PC-3 (cell line): ENCODE data around the gene CAMK1D. TPM values are rescaled to one million over a fixed set of nuclear protein-coding genes. Genes with fewer than 3 reads are reported as not detected.

Source experiments
- ATAC-seq: fragments of 200-7000 bp; cut with Tn5 transposase; 2 replicates; pipeline ENCODE4 v1.9.1; 2020; ENCODE audit warnings: mild to moderate bottlenecking, moderate library complexity
- BruUV-seq: library from RNA; stranded (reverse); fragments of 400-500 nt; replicated peaks from 2 replicates; lab custom pipeline; 2021; lab: Mats Ljungman, UMichigan
- CTCF ChIA-PET: fragments of 300-600 bp; sonication (Branson Sonifier 250); formaldehyde crosslinking; loops from one replicate; lab custom pipeline; 2022; ENCODE audit warnings: antibody characterized with exemption; lab: Charles Lee
- POLR2A ChIA-PET: fragments of 300-600 bp; sonication (Branson Sonifier 250); formaldehyde crosslinking; loops from one replicate; lab custom pipeline; 2022; ENCODE audit warnings: antibody characterized with exemption; ENCODE audit not compliant: unreplicated experiment; lab: Charles Lee
- DNase-seq: peaks from one replicate; pipeline ENCODE4 v3.0.0-alpha.2; 2015
- H2AFZ ChIP-seq: fragments of 300-600 bp; sonication (generic); 2 replicates; pipeline ENCODE4 v1.6.0; 2016; ENCODE audit warnings: antibody characterized with exemption, low read length
- H3F3A ChIP-seq: fragments of 300-600 bp; sonication (generic); one replicate; pipeline ENCODE4 v1.6.0; 2017; ENCODE audit warnings: antibody characterized with exemption, low read length, control low read depth, mild to moderate bottlenecking; ENCODE audit not compliant: unreplicated experiment
- H3K27ac ChIP-seq: fragments of 300-600 bp; sonication (generic); 2 replicates; pipeline ENCODE4 v1.5.1; 2016; ENCODE audit warnings: mild to moderate bottlenecking, low read length
- H3K27me3 ChIP-seq: fragments of 300-600 bp; sonication (generic); 2 replicates; pipeline ENCODE4 v1.6.1; 2016; ENCODE audit warnings: low read length, mixed read lengths
- H3K36me3 ChIP-seq: fragments of 300-600 bp; sonication (generic); 2 replicates; pipeline ENCODE4 v1.6.1; 2016; ENCODE audit warnings: low read depth, mixed run types, low read length, mixed read lengths
- H3K4me1 ChIP-seq: fragments of 300-600 bp; sonication (generic); 2 replicates; pipeline ENCODE4 v1.5.1; 2016; ENCODE audit warnings: low read length; ENCODE audit not compliant: insufficient read depth
- H3K4me2 ChIP-seq: fragments of 300-600 bp; sonication (generic); 2 replicates; pipeline ENCODE4 v1.6.0; 2016; ENCODE audit warnings: low read length
- H3K4me3 ChIP-seq: fragments of 300-600 bp; sonication (generic); 2 replicates; pipeline ENCODE4 v1.5.1; 2016; ENCODE audit warnings: mild to moderate bottlenecking, low read length, mixed read lengths
- H3K79me2 ChIP-seq: fragments of 300-600 bp; sonication (generic); 2 replicates; pipeline ENCODE4 v1.6.1; 2017; ENCODE audit warnings: low read length, mixed read lengths
- H3K9ac ChIP-seq: fragments of 300-600 bp; sonication (generic); 2 replicates; pipeline ENCODE4 v1.6.0; 2016; ENCODE audit warnings: mild to moderate bottlenecking, low read length
- H3K9me2 ChIP-seq: fragments of 300-600 bp; sonication (generic); replicated peaks from 2 replicates; pipeline ENCODE4 v1.6.1; 2016; ENCODE audit warnings: mixed run types, low read length, mixed read lengths
- H3K9me3 ChIP-seq: fragments of 300-600 bp; sonication (generic); 2 replicates; pipeline ENCODE4 v1.6.1; 2016; ENCODE audit warnings: low read length, mixed read lengths
- H4K20me1 ChIP-seq: fragments of 300-600 bp; sonication (generic); 2 replicates; pipeline ENCODE4 v1.6.1; 2016; ENCODE audit warnings: low read length, mixed read lengths
- CTCF ChIP-seq: fragments of 300-600 bp; sonication (generic); conservative IDR thresholded peaks from 2 replicates; pipeline ENCODE4 v1.5.1; 2017; ENCODE audit warnings: antibody characterized with exemption, low read depth, mild to moderate bottlenecking, low read length
- EZH2 ChIP-seq: fragments of 300-600 bp; sonication (generic); IDR thresholded peaks from one replicate; pipeline ENCODE4 v1.6.1; 2017; ENCODE audit warnings: antibody characterized with exemption, mild to moderate bottlenecking, low read length; ENCODE audit not compliant: unreplicated experiment
- EZH2phosphoT487 ChIP-seq: fragments of 300-600 bp; sonication (generic); IDR thresholded peaks from 2 replicates; pipeline ENCODE4 v1.6.1; 2018; ENCODE audit warnings: mild to moderate bottlenecking, antibody characterized with exemption, low read length, borderline replicate concordance
- intact Hi-C: fragments of 100-400 bp; cut with micrococcal nuclease; formaldehyde crosslinking; loops from 2 replicates; pipeline ENCODE4 v1.9.0; 2023
- total RNA-seq: library from RNA; depleted of rRNA; stranded (reverse); fragments of >200 nt; gene quantifications from 2 replicates; pipeline ENCODE4 v1.2.3, GENCODE V29; 2014

CAMK1D gene
- total RNA-seq, 1 experiment from 2014 or later = 1.3 TPM

- Histone ChIP-seq H3K27ac (no peak overlapping the region), H2AFZ (no peak overlapping the region), H3K9me2 (no peaks in the 10 kb centered on the region), H3K79me2 (no peaks in the 10 kb centered on the region), H4K20me1 (no peaks in the 10 kb centered on the region), H3F3A (no peaks in the 10 kb centered on the region), H3K9me3 (no peaks in the 10 kb centered on the region), H3K36me3 (no peaks in the 10 kb centered on the region), H3K9ac (no peak overlapping the region), H3K27me3 (no peaks in the 10 kb centered on the region), H3K4me3 (no peak overlapping the region), H3K4me1 (no peaks in the 10 kb centered on the region), H3K4me2 (no peak overlapping the region)
- intact Hi-C loops = no loop called here
- ChIA-PET CTCF (no interaction called here), POLR2A (no interaction called here)
- no peak for DNase-seq
- TF ChIP-seq CTCF = no peak
- no peak for TF ChIP-seq EZH2
- TF ChIP-seq EZH2phosphoT487 = no peak
- no TSS peak for BruUV-seq
- no peak for ATAC-seq
Observed at GRCh38 chr10:12521423-12521822, 172.1 kb downstream of the CAMK1D start.

GRCh38 chr10:12526311-12526710 is 177.0 kb downstream of the CAMK1D start:
- Histone ChIP-seq H3K9me2 (no peaks in the 10 kb centered on the region), H3K4me2 (no peak overlapping the region), H3K9me3 (no peaks in the 10 kb centered on the region), H3K27ac (no peak overlapping the region), H3K36me3 (no peaks in the 10 kb centered on the region), H4K20me1 (no peaks in the 10 kb centered on the region), H2AFZ (no peak overlapping the region), H3K4me1 (no peaks in the 10 kb centered on the region), H3K4me3 (no peak overlapping the region), H3F3A (no peaks in the 10 kb centered on the region), H3K27me3 (no peaks in the 10 kb centered on the region), H3K79me2 (no peaks in the 10 kb centered on the region), H3K9ac (no peak overlapping the region)
- ChIA-PET POLR2A (no interaction called here), CTCF (no interaction called here)
- no peak for DNase-seq
- no peak for ATAC-seq
- TF ChIP-seq CTCF (no peak), EZH2 (no peak), EZH2phosphoT487 (no peak)
- BruUV-seq = no TSS peak
- intact Hi-C loops = no loop called here

- ChIA-PET CTCF (no interaction called here), POLR2A (no interaction called here)
- Histone ChIP-seq H3K79me2 (no peaks in the 10 kb centered on the region), H3K27ac (no peak overlapping the region), H3K4me1 (peaks cover 6% of the 10 kb centered on the region), H3K27me3 (no peaks in the 10 kb centered on the region), H3K9me3 (no peaks in the 10 kb centered on the region), H3F3A (no peaks in the 10 kb centered on the region), H3K4me2 (no peak overlapping the region), H3K9ac (no peak overlapping the region), H3K36me3 (no peaks in the 10 kb centered on the region), H3K4me3 (no peak overlapping the region), H3K9me2 (no peaks in the 10 kb centered on the region), H4K20me1 (no peaks in the 10 kb centered on the region), H2AFZ (no peak overlapping the region)
- intact Hi-C loops = no loop called here
- BruUV-seq = no TSS peak
- no peak for TF ChIP-seq EZH2
- no peak for TF ChIP-seq CTCF
- no peak for TF ChIP-seq EZH2phosphoT487
- ATAC-seq (no peak), DNase-seq (no peak)
Observed at GRCh38 chr10:12529976-12530375, 180.6 kb downstream of the CAMK1D start.
